ENCODE measurements around the gene SUPT3H.
"Not testable (repeated sequence)": the region's sequence is repeated elsewhere in the genome, so short reads cannot be mapped to it uniquely, and the experiment has no call there.

Gene SUPT3H

DNA sequence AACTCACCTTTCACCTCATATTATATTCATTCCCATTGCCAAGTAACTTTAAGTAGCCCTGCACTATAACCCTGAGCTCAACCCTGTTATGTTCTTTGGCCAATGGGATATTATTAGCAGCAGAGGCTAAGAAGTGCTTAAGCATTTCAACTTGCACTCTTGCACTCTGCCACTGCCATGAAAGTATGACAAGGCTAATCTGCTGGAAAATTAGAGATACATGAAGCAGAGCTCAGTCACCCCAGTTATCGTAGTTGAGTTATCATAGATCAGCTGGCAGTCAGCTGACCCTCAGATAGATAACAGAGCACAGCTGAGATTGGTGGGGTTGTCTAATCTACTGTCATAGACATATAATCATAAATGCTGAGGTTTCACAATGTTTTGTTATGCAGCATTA is 259.0 kb downstream of the SUPT3H start:
- DNase-seq (ENCODE audit: low spot score) = no peak

DNA sequence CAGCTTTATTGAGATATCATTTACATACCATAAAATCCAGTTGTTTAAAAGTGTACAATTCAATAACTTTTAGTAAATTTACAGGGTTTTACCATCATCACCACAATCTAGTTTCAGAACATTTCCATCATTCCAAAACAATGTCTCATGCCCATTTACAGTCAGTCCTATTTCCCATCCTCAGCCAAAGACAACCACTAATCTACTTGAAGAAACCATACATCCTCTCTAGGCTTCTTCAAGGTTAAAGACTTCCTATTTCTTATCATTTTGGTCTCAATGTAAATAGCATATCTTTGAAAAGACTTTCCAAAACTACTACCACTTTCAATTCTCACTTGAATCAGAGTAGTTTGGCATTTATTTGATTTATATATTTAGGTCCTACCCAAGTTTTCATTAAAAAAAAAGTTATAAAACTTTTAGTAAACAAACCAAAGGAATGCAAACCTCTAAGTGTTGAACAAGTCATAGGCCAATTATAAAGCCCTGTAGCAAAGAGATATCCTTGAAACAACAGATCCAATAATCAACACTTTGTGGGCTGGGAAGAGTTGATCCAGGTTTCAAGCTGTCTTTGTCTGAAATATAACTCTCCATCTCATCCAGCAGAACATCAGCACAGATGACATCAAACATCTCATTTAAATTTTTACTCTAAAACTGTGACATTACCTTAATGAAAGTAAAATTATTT is 260.9 kb downstream of the SUPT3H start:
- DNase-seq (ENCODE audit: low spot score) = no peak

DNA sequence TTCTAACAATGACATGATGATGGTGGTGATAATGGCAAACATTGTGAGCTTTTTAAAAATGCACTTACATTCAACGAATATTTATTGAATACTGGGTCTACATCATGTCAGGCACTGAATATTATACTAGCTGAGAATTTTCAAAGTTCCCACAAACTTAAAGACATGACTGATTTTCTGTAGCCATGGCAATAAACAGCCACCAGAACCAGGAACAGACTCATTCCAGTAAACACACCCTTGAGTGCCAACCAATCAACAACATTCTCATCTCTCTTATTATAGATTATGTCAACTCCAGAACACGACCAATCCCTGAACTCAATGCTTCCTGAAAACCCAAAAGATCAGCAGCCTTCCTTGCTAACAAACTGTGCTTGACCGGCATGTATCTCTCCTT is 262.0 kb downstream of the SUPT3H start:
- DNase-seq (ENCODE audit: low spot score) = no peak

DNA sequence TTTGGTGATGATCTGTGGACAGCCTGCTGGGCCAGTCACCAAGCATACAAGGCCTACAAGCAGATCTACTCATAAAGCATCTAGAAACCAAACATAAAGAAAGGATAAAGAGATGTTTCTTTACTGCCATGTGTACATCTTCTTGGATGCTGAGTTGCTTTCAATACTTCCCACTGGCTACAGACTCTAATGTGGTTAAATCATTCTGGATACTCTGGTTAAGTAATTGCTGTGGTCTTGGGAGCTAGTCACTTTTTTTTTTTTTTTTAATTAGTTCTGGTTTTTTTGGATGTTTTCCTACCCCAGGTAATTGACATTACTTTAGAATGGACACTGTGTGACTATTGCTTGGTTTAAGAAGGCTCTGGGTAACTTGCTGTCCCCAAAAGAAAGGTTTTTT is 265.0 kb downstream of the SUPT3H start:
- no peak for DNase-seq (ENCODE audit: low spot score)

DNA sequence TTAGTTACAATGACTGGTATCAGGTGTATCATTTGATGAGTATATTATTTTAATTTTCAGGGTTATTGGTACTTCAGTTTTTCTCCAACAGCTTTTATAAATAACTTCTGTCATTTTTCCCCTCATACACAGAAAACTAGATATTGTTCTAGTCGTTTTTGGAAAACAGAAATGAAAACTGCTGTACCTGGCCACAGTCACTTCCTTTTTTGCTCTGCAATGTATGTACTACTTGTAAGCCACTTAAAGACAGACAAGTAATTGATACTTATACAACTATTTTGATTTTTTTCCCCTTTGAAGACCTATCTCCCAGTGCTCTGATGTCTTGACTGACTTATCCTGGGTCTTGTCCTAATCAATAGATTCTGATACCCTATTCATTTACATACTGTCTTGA is 268.2 kb downstream of the SUPT3H start:
- no peak for DNase-seq (ENCODE audit: low spot score)

DNA sequence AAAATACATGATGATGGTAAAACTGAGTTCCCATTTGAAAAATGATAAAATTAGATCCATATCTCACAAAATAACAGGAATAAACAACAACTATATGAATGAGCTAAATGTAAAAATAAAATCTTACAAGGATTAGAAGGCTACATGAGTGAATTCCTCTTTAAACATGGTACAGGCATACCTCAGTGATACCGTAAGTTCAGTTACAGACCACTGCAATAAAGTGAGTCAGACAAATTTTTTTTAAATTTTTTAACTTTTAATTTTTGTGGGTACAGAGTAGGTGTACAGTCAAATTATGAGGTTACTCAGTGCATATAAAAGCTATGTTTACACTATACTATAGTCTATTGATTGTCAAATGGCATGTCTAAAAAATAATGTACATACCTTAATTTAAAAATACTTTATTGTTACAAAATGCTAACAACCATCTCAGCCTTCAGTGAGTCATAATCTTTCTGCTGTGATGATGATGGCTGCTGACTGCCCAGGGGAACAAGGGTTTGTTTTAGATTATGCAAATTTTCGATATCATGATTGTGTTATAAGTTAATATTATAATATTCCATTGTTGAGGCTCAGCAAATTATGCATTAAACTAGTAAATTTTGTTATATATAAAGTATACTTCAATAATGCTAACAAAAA is 272.4 kb downstream of the SUPT3H start:
- no peak for DNase-seq (ENCODE audit: low spot score)

DNA sequence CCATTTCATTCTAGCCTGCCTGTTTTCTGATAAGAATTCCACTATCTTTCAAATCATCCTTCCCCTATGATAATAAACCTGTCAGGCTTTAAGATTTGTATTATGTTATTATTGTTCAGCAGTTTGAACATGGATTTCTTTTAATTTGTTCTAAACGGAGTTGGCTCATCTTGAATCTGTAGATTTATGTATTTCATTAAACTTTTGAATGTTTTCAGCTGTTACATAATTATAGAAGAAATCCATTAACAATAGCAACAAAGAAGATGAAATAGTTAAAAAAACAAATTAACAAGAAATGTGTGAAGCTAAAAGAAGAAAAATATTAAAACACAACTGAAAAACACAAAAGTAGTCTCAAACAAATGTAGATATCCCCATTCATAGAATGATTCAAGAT is 273.3 kb downstream of the SUPT3H start:
- DNase-seq (ENCODE audit: low spot score) = no peak

DNA sequence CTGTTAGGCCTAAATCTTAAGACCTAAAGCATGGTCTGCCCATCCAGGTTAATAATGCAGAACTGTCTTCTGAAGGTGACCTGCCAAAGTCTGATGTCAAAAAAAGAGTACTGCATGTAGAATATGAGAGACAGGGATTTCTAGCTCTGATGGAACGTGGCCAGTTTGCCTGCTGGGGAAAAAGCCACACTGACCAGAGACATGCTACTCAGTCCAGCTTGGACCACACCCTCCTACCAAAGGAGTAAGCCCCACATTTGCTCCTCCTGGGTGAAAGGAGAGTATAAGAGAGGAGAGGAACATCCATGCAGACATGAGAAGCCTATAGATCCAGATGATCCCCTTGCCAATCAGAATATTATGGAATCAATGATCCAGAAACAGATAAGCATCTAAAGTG is 279.5 kb downstream of the SUPT3H start:
- no peak for DNase-seq (ENCODE audit: low spot score)

DNA sequence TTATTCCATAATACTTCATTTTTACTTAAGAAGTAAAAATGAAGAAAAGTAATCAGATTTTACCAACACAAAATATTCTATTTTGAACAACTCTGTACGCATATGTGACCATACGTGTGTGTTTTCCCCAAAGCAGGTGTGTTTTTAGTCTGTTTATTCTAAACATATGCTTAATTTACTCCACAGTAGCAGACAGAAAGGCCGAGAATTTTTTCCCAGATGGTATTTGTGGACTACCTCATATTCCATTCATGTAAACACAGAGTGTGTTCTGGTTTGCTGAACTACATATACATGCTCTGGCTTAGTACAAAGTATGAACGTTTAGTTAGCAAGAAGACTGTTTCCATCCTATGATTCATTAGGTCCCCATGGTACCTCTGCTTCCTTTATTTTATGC is 282.9 kb downstream of the SUPT3H start:
- DNase-seq (ENCODE audit: low spot score) = no peak

DNA sequence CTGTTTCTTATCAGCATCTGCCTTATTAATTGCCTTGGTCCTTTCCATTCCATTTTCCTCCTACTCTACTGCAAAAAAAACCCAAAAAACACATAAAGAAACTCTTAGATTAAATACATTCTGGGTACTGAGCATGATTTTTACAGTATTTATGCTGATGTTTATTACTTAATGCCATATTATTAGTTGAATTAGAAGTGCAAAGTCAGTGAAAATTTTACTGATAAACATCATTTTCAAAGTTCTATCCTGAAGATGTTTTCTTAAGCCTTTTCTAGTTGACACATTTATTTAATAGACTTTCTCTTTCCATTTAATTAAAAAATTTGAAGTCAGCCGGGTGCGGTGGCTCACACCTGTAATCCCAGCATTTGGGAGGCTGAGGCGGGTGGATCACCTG is 285.6 kb downstream of the SUPT3H start:
- no peak for DNase-seq (ENCODE audit: low spot score)

DNA sequence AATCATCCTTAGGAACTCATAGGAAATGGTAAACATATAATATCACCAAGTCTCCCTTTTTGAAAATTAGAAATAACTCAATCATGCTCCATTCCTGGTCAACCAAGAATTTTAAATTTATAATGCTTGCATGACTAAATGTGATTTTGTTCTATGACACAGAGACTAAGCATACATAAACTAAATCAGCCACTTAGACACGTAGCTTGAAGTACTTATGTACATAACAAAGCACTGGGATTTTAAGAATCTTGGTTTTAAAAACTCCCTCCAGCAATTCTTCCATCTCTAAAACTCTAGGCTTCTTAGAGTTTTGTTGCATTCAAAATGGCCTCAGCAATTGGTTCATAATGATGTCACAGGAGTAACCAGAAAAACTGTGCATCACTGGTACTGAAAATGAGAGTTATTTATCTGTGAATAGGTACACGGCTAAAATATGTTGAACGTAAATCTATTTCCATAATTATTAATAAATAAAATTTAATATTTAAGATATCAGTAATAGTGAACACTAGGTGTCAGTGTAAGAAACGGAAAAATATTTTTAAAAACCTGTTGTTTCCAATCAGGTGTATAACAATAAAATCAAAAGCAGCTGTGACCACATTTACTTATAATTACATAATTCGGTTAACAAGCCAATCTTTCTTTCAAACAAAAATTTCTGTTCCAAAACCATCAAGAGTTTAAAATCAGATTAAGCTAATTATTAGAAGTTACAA is 291.2 kb downstream of the SUPT3H start:
- no peak for DNase-seq (ENCODE audit: low spot score)

DNA sequence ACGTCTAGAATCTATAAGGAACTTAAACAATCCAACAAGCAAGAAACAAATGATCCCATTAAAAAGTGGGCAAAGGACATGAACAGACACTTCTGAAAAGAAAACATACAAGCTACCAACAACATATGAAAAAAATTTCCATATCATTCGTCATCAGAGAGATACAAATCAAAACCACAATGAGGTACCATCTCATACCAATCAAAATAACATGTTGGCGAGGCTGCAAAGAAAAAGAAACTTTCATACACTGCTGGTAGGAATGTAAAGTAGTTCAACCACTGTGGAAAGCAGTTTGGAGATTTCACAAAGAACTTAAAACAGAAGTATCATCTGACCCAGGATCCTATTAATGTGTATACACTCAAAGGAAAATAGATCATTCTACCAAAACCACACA is 293.5 kb downstream of the SUPT3H start:
- DNase-seq (ENCODE audit: low spot score) = no peak

DNA sequence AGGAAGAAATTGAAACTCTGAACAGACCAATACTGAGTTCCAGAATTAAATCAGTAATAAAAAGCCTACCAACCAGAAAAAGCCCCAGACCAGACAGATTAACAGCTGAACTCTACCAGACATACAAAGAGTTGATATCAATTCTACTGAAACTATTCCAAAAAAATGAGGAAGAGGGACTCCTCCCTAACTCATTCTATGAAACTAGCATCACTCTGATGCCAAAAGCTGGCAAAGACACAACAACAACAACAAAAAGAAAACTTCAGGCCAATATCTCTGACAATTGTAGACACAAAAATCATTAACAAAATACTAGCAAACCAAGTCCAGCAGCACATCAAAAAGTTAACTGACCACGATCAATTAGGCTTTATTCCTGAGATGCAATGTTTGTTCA is 295.6 kb downstream of the SUPT3H start:
- DNase-seq (ENCODE audit: low spot score) = no peak

DNA sequence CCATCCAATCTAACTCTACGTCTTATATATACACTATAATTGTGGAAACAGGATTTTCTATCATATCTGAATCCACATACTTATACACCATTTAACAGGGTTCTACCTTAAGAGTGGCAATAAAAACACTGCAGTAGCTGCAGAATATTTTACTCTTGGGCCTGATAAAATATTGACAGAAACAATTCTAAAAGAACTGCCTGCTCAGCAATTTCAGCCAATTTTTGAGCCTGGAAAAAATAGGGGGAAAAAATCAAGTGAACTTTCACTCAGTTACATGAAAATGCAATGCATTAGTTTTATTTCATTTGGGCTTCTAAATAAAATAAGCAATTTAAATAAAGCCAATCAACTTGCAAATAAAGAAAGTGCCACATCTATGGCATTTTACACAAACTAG is 296.1 kb downstream of the SUPT3H start:
- no peak for DNase-seq (ENCODE audit: low spot score)

DNA sequence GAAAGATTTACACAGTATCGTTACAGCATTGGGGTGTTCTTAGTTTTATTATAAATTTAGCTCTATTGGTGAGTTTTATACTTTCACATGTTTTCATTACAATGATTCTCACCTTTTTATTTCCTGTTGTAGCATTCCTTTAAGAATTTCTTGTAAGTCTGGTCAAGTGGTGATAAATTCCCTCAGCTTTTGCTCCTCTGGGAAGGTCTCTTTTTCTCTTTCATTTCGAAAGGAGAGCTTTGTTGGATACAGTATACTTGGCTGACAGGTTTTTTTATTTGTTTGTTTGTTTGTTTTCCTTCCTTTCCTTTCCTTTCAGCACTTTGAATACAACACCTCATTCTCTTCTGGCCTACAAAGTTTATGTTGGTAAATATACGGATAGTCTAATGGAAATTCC is 299.3 kb downstream of the SUPT3H start:
- no peak for DNase-seq (ENCODE audit: low spot score)

DNA sequence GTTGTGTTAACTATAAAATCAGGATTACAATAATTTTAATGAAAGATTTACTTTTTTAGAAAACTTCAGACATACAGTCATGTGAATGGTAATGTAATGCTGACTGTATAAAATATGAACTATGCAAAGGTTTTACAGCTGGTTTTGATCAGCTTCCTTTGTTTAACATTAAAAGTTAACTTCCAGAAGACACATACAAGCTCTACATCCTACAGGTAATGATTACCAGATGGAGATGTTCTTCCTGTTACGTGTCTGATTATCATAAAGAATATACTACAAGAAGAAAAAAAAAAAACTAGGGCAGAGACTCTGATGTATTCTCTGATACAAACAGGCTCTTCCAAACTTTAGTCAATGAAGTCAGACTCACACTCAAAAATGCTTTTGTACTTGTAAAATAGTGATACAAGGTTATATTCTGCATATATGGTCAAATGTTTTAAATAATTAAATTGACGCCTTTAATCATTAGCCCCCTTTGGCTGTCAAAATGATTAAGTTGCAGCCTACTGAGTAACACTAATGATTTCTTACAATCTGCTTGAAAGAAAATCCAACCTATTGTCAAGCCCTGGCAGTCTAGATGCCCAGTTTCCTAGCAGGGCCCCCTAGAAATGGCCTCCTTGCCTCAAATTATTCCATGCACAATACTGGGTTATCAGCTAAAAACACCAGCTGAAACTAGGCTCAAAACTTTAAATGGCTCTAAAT is 301.4 kb downstream of the SUPT3H start:
- no peak for DNase-seq (ENCODE audit: low spot score)

DNA sequence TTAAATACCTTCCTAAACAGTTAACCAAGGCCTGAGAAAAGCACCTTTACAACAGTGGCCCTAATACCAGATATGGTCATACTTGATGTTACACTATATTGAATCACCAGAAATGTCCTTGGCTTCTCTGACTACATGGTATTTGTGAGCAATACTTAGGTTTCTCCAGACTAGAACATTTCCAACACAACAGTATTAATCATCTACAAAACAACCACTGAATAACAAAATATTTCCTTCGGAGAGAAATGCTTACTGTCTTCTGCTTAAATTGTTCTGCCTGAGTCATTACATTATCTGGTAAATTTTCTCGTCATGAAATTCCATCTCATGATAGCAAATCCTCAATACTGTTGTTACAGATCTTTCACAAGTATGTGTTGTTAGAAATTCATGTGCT is 302.5 kb downstream of the SUPT3H start:
- no peak for DNase-seq (ENCODE audit: low spot score)

DNA sequence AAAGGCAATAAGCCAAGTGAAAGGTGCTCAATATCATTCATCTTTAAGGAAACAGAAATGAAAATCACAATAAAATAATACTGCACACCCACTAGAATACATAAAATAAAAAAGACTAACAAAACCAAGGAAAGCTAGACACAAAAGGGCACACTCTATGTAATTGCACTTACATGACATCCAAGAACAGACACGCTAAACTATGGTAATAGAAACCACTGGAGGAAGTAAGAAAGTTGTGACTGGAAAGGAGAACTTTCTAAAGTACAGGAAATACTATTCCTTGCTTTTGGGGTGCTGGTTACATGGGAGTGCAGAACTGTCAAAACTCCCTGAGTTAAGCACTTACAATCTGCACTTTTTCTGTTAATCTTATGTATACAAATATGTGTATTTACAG is 303.3 kb downstream of the SUPT3H start:
- no peak for DNase-seq (ENCODE audit: low spot score)

DNA sequence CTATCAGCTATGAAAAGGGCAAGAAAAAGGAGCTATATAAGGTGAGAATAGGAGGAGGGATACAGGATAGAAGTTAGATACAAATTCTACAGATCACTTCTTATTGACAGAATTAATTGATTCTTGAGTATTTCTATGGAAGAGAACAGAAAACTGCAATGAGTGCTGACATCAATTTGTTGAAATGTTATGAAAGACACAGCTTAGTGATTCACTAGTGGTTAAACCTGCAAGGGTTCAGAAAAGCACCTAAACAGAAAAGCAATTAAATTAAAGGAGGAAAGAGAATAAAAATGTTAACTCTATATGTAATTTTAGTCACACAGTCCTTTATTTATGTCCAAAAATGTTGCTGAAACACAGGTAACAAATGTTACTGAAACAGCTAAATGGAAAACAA is 304.0 kb downstream of the SUPT3H start:
- no peak for DNase-seq (ENCODE audit: low spot score)

DNA sequence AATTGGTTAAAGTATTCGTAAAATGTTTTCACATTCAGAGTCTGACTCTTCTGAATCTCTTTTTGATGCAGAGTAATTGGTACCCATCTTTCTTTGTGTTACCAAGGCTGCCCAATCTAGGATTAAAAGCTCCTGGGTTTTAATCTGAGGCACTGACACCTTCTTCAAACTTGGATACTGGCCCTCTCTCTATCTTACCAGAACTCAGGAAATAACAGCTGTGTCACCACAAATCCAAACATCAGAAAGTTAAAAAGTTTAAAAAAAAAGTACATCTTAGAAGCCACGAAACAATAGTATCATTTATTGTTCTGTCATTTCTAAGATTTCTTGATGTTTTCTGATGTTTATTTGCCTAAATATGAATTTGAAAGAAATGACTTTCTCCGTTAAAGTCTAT is 305.1 kb downstream of the SUPT3H start:
- DNase-seq (ENCODE audit: low spot score) = no peak

DNA sequence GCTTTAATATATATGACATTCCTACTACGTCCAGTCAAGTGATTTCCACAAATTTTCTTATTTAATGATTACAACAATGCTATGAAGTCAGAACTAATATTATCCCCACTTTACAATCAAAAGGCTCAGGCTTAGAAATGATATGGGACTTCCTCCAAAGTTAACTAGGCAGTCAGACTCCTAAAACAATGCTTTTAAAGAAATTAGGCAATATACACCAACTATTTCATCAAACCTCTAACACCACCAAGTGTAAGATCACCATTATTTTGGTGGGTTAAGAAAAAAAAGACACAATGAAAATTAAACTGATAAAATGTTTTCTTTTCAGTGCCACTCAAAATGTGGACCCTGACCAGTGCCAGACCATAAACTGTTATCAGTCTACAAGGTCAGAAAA is 305.7 kb downstream of the SUPT3H start:
- no peak for DNase-seq (ENCODE audit: low spot score)

DNA sequence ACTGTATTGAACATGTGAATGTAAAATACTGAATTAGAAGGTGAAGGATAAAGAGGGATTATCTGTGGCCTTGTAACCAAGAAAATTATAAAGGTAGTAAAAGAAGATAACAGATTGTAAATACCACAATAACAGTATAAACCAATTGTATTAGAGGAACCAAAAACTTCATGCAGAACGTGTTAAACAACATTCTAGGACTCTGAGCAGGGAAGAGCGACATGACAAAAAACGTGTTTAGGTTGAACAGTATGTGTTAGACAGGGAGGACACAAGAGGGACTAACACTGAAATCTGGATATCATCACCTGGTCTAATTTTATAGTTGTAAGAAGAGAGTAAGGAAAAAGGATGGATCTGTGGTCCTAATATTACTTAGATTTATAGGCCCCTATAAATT is 308.6 kb downstream of the SUPT3H start:
- no peak for DNase-seq (ENCODE audit: low spot score)

DNA sequence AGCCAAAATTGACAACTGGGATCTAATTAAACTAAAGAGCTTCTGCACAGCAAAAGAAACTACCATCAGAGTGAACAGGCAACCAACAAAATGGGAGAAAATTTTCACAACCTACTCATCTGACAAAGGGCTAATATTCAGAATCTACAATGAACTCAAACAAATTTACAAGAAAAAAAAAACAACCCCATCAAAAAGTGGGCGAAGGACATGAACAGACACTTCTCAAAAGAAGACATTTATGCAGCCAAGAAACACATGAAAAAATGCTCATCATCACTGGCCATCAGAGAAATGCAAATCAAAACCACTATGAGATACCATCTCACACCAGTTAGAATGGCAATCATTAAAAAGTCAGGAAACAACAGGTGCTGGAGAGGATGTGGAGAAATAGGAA is 310.3 kb downstream of the SUPT3H start:
- not testable (repeated sequence) for DNase-seq (ENCODE audit: low spot score)
